ENCODE measurements around the gene TMED3.

DNA sequence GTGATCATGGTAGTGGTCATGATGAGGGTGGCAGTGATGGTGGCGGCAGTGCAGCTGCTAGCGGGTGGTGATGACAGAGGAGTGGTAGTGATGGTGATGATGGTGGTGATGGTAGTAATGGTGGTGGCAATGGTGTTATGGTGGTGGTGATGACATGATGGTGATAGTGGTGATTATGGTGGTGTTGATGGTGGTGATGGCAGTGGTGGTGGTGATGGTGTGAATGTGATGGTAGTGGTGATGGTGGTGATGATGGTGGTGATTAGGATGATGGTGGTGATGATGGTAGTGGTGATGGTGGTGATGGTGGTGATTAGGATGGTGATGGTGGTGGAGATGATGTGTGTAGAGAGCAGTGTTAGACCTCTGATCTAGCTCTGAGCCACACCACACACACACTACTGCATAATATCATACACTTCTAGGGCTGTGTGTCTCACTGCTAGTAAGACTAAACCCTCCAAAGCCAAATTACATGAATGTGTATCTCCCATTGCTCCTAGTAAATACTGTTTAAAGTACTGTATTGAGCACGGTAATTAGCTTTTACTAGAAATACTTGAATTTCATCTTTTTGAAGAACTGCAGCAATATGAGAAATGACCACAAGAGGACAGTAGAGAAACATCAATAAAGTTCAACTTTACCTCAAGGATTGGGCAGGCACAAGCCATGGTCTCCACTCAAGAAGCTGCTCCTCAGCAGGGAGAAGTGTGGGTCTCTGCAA is 28.8 kb downstream of the TMED3 start:
- TF ChIP-seq, protein P1, sequence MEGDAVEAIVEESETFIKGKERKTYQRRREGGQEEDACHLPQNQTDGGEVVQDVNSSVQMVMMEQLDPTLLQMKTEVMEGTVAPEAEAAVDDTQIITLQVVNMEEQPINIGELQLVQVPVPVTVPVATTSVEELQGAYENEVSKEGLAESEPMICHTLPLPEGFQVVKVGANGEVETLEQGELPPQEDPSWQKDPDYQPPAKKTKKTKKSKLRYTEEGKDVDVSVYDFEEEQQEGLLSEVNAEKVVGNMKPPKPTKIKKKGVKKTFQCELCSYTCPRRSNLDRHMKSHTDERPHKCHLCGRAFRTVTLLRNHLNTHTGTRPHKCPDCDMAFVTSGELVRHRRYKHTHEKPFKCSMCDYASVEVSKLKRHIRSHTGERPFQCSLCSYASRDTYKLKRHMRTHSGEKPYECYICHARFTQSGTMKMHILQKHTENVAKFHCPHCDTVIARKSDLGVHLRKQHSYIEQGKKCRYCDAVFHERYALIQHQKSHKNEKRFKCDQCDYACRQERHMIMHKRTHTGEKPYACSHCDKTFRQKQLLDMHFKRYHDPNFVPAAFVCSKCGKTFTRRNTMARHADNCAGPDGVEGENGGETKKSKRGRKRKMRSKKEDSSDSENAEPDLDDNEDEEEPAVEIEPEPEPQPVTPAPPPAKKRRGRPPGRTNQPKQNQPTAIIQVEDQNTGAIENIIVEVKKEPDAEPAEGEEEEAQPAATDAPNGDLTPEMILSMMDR (IDR thresholded peaks at IDR 0.05), result peak; percentile 77
- TF ChIP-seq EZH2 (IDR thresholded peaks at IDR 0.05; ENCODE audit: borderline replicate concordance, insufficient read depth, low read depth, low read length, poor library complexity, severe bottlenecking), result no peak

Measured in B cell (primary cell).